DND-41 (cell line): ENCODE results near the gene UCP2.

Experiments
- CTCF ChIP-seq: IDR thresholded peaks from 2 replicates; pipeline ENCODE4 v1.5.1; 2012; ENCODE audit warnings: borderline replicate concordance, low read length, moderate library complexity, mild to moderate bottlenecking; ENCODE audit not compliant: poor library complexity, severe bottlenecking; ENCODE audit errors: extremely low read depth
- EZH2 ChIP-seq: IDR thresholded peaks from 3 replicates; pipeline ENCODE4 v1.6.1; 2012; ENCODE audit warnings: borderline replicate concordance, low read depth, mild to moderate bottlenecking, moderate library complexity, low read length, inconsistent platforms; ENCODE audit not compliant: severe bottlenecking

- TF ChIP-seq CTCF = no peak
- TF ChIP-seq EZH2 = no peak
Observed at GRCh38 chr11:73963861-73964260, 18.8 kb downstream of the UCP2 start.
